Fibroblast of the aortic adventitia (primary cell): Measurements from ENCODE around the gene MUC5AC. TPM values are rescaled to one million over a fixed set of nuclear protein-coding genes. Genes with fewer than 3 reads are reported as not detected.
"Not testable (repeated sequence)": the region's sequence is repeated elsewhere in the genome, so short reads cannot be mapped to it uniquely, and the experiment has no call there.

Source experiments
- DNase-seq: peaks from one replicate; pipeline ENCODE4 v3.0.0-alpha.2; 2010; ENCODE audit warnings: low read depth
- H3K4me3 ChIP-seq: 2 replicates; pipeline ENCODE4 v1.5.1; 2011; ENCODE audit warnings: low read depth, mild to moderate bottlenecking, control low read depth, low read length, moderate library complexity
- total RNA-seq: library from RNA; depleted of rRNA; stranded (reverse); fragments of >200 nt; gene quantifications from 2 replicates; pipeline ENCODE4 v1.2.3, GENCODE V29; 2012; ENCODE audit warnings: low replicate concordance
- TF ChIP-seq, protein P1 (sequence below): IDR thresholded peaks from 2 replicates; pipeline ENCODE4 v1.5.1; 2011; ENCODE audit warnings: mild to moderate bottlenecking, low read length, control low read depth, inconsistent platforms; ENCODE audit not compliant: insufficient read depth

The MUC5AC gene
- total RNA-seq, 1 donor = under 0.01 TPM

DNA sequence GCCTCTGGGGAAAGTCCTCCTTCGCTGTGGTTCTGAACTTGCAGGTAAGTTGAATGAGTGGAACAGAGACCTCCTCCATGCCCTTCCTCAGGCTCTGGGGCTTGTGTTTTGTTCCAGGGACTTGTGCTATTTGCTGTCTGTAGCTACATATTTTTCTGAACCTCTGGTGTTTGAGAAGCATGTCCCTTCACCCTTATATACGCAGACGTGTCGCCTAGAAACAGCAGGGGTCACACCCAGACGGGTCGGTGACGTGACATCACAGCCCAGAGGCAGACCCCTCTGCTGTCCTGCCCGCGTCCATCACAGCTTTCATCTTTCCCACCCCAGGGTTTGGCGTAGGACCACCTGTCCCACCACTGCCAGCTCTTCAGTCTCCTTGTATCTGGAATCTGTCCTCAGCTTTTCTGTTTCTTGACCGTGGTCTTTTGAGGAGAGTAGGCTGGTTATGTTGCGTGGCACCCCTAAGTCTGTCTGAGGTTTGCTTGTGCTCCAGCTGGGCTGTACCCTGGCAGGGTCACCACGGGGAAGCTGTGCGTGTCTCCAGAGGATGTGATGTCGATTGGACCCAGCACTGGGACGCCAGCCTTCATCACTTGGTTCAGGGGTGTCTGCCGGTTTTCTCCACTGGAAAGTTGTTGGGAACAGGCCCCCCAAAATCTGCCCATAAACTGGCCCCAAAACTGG, 51.8 kb downstream of the MUC5AC start:
- H3K4me3 ChIP-seq = no peak overlapping the region
- DNase-seq = no peak
- TF ChIP-seq, protein P1, sequence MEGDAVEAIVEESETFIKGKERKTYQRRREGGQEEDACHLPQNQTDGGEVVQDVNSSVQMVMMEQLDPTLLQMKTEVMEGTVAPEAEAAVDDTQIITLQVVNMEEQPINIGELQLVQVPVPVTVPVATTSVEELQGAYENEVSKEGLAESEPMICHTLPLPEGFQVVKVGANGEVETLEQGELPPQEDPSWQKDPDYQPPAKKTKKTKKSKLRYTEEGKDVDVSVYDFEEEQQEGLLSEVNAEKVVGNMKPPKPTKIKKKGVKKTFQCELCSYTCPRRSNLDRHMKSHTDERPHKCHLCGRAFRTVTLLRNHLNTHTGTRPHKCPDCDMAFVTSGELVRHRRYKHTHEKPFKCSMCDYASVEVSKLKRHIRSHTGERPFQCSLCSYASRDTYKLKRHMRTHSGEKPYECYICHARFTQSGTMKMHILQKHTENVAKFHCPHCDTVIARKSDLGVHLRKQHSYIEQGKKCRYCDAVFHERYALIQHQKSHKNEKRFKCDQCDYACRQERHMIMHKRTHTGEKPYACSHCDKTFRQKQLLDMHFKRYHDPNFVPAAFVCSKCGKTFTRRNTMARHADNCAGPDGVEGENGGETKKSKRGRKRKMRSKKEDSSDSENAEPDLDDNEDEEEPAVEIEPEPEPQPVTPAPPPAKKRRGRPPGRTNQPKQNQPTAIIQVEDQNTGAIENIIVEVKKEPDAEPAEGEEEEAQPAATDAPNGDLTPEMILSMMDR = no peak

DNA sequence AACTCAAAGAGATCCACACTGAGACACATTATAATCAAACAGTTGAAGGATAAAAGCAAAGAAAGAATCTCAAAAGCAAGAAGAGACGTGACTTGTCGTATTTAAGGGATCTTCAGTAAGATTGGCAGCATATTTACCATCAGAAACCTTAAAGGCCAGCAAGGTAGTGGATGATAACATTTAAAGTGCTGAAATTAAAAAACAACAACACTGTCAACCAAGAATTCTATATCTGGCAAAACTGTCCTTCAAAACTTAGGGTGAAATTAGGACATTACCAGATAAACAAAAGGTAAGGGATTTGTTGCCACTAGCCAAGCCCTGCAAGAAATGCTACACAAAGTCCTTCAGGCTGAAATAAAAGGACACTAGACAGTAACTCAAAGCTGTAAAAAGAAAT, 54.1 kb downstream of the MUC5AC start:
- TF ChIP-seq, protein P1 = no peak
- no peak overlapping the region for H3K4me3 ChIP-seq
- DNase-seq = no peak

DNA sequence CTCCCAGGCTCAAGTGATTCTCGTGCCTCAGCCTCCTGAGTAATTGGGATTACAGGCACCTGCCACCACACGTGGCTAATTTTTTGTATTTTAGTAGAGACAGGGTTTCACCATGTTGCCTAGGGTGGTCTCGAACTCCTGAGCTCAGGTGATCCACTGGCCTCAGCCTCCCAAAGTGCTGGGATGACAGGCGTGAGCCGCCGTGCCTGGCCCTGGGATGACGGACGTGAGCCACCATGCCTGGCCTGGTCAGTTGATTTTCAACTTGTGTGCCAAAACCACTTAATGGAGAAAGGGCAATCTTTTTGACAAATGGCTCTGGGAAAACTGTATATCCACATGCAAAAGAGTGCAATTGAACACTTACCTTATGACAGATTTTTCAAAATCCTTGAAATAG, 58.1 kb downstream of the MUC5AC start:
- DNase-seq = not testable (repeated sequence)

DNA sequence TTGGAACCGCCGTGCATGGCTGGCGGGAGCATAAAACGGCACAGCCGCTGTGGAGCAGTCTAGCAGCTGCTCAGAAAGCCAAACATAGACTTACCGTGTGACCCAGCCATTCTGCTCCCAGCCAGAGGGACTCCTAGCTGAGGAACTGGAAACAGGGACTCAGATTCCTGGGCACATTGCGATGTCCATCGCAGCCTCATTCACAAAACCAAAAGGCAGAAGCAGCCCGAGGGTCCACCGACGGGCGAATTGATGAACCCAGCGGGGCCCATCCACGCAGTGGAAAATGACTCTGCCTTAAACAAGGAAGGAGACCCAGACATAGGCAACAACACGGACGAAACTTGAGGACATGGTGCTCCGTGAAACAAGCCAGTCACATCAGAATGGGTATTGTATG, 59.4 kb downstream of the MUC5AC start:
- no peak overlapping the region for H3K4me3 ChIP-seq
- no peak for DNase-seq
- TF ChIP-seq, protein P1 = no peak

More for the DNA sequence above, 58.1 kb downstream of the MUC5AC start:
- H3K4me3 ChIP-seq = not testable (repeated sequence)

DNA sequence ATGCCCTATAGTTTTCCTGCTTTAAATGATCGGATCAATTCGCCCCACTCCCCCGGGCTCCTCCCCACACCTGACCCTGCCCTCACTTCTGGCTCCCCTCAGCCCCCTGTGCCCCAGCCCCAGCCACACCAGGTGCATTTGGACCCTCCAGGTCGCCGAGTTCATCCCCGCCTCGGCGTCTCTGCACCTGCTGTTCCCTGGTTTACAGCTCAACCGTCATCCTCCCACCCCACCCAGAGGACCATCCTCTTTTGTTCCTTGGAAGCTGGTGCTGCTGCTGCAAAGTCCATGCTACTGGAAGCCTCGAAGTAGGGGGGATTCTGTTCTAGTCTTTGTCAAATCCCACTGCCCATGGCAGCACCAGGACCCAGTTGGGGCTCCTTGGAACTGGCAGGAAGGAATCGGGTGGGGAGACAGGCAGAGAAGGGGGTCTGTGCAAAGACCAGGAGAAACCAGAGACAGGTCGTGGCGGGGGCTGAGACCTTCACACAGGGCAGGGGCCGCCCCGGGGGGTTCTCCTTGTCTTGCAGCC, 60.6 kb downstream of the MUC5AC start:
- no peak overlapping the region for H3K4me3 ChIP-seq
- TF ChIP-seq, protein P1 = no peak
- DNase-seq = no peak

DNA sequence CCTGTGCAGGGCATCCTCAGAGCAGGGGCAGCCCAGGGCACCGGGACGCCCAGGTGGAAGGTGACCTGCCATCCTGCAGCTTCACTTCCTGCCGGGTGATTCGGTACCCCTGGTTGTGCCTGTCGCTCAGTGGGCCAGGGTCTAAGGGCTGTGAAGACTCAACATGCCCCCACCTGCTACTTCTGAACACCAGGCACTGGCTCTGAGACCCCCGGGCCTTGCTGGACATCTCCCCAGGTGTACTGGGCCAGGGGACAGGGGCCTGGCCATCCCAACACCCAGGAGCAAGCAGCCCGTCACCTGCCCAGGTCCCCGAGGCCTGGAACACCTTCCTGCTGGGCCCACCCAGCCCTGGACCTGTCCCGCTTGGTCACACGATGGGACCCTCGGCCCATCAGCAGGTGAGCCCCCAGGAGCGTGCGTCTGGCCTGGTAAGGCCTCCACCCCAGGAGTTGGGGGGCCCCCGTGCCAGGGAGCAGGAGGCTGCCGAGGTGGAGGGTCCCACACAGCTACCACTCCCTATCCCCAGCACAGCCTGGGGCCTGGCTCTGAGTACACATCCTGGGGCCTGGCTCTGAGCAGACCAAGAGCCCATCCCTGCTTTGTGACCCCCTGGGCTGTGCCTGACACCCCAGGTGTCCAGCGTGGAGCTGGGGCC, 61.2 kb downstream of the MUC5AC start:
- H3K4me3 ChIP-seq = no peak overlapping the region
- TF ChIP-seq, protein P1 = no peak
- DNase-seq = no peak

DNA sequence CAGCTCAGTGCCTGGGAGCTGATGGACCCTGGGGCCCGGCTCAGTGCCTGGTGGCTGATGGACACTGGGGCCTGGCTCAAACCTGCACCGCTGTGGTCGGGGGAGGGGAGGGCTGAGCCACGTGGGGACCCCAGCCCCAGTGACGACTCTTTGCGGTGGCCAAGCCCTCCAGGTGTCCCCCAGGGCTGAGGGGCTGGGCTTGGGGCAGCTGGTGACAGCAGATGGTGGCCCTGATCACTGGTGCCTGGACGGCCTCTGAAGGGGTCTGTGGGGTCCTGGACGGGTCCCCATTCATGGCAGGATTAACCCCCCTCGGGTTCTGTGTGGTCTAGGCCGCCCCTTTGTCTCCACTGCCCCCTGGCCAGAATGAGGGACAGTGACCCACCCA, 61.7 kb downstream of the MUC5AC start:
- TF ChIP-seq, protein P1 = no peak

More for the DNA sequence above, 61.7 kb downstream of the MUC5AC start:
- H3K4me3 ChIP-seq = no peak overlapping the region
- DNase-seq = no peak
